GM12878 (cell line): ENCODE data around the gene MEMO1. TPM values are rescaled to one million over a fixed set of nuclear protein-coding genes. Genes with fewer than 3 reads are reported as not detected.

Experiments
- ESRRA ChIP-seq: IDR thresholded peaks from 2 replicates; pipeline ENCODE4 v1.6.1; 2012; ENCODE audit warnings: mild to moderate bottlenecking, low read length, improper control_type of control experiment
- KAT2A ChIP-seq: conservative IDR thresholded peaks from 2 replicates; pipeline ENCODE4 v1.6.1; 2011; ENCODE audit warnings: low read depth, low read length; ENCODE audit not compliant: control insufficient read depth
- LARP7 ChIP-seq: fragments of 450-650 bp; IDR thresholded peaks from 2 replicates; pipeline ENCODE4 v1.6.1; 2017; ENCODE audit warnings: mild to moderate bottlenecking
- PAX5 ChIP-seq: IDR thresholded peaks from 2 replicates; pipeline ENCODE4 v1.6.1; 2011; ENCODE audit warnings: low read depth, low read length, borderline replicate concordance
- TCF7 ChIP-seq: IDR thresholded peaks from 2 replicates; pipeline ENCODE4 v1.6.1; 2014; ENCODE audit warnings: antibody characterized with exemption, borderline replicate concordance
- YY1 ChIP-seq: IDR thresholded peaks from 2 replicates; pipeline ENCODE4 v1.6.1; 2011; ENCODE audit warnings: low read depth, mild to moderate bottlenecking, low read length
- polyA plus RNA-seq, 11 experiments: library from polyadenylated mRNA; depleted of rRNA in 4 of 11; unstranded in 6 of 11; stranded (reverse) in 5 of 11; fragments of >200 nt; fragmentation: Nextera tagmentation in 4 of 11; fragmentation: Illumina TruSeq in 1 of 11; extraction: Ambion mirVana in 4 of 11; extraction: Trizol in 1 of 11; gene quantifications; 1 replicate in 1 of 11; 2 replicates in 10 of 11; pipeline versions ENCODE4 v1.2.1 to v1.2.3, GENCODE V29; 2011 to 2016; ENCODE audit warnings: inconsistent platforms in 2 of 11, missing spikeins in 2 of 11, low read depth in 1 of 11
- total RNA-seq, 4 experiments: library from RNA; depleted of rRNA in 3 of 4; stranded (reverse); fragments of >200 nt in 3 of 4; fragmentation: Illumina TruSeq in 1 of 4; extraction: Trizol in 1 of 4; gene quantifications; 2 replicates each; pipeline versions ENCODE4 v1.2.1 to v1.2.3, GENCODE V29; 2013 to 2021
- TF ChIP-seq, protein P1 (sequence below): fragments of 450-650 bp; IDR thresholded peaks from 2 replicates; pipeline ENCODE4 v1.6.1; 2016; ENCODE audit warnings: mild to moderate bottlenecking, moderate library complexity, borderline replicate concordance
- TF ChIP-seq, protein P2 (sequence below): IDR thresholded peaks from 2 replicates; pipeline ENCODE4 v1.6.1; 2011; ENCODE audit warnings: mild to moderate bottlenecking, low read depth, low read length, moderate library complexity; ENCODE audit not compliant: insufficient replicate concordance
- TF ChIP-seq, protein P3 (sequence below): fragments of 450-650 bp; IDR thresholded peaks from 2 replicates; pipeline ENCODE4 v1.6.1; 2017; ENCODE audit warnings: mild to moderate bottlenecking, moderate library complexity

Gene MEMO1
- total and polyA plus RNA-seq, 10 of the 15 experiments (the other 5 are each of a cell fraction or from before 2014, with no cell fraction given): 39.8 to 99.1 (median 72.2) TPM

- TF ChIP-seq, protein P1, sequence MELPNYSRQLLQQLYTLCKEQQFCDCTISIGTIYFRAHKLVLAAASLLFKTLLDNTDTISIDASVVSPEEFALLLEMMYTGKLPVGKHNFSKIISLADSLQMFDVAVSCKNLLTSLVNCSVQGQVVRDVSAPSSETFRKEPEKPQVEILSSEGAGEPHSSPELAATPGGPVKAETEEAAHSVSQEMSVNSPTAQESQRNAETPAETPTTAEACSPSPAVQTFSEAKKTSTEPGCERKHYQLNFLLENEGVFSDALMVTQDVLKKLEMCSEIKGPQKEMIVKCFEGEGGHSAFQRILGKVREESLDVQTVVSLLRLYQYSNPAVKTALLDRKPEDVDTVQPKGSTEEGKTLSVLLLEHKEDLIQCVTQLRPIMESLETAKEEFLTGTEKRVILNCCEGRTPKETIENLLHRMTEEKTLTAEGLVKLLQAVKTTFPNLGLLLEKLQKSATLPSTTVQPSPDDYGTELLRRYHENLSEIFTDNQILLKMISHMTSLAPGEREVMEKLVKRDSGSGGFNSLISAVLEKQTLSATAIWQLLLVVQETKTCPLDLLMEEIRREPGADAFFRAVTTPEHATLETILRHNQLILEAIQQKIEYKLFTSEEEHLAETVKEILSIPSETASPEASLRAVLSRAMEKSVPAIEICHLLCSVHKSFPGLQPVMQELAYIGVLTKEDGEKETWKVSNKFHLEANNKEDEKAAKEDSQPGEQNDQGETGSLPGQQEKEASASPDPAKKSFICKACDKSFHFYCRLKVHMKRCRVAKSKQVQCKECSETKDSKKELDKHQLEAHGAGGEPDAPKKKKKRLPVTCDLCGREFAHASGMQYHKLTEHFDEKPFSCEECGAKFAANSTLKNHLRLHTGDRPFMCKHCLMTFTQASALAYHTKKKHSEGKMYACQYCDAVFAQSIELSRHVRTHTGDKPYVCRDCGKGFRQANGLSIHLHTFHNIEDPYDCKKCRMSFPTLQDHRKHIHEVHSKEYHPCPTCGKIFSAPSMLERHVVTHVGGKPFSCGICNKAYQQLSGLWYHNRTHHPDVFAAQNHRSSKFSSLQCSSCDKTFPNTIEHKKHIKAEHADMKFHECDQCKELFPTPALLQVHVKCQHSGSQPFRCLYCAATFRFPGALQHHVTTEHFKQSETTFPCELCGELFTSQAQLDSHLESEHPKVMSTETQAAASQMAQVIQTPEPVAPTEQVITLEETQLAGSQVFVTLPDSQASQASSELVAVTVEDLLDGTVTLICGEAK: no peak
- TF ChIP-seq TCF7 (no peak), LARP7 (no peak), ESRRA (no peak), KAT2A (no peak), PAX5 (no peak), YY1 (no peak)
- TF ChIP-seq, protein P2, sequence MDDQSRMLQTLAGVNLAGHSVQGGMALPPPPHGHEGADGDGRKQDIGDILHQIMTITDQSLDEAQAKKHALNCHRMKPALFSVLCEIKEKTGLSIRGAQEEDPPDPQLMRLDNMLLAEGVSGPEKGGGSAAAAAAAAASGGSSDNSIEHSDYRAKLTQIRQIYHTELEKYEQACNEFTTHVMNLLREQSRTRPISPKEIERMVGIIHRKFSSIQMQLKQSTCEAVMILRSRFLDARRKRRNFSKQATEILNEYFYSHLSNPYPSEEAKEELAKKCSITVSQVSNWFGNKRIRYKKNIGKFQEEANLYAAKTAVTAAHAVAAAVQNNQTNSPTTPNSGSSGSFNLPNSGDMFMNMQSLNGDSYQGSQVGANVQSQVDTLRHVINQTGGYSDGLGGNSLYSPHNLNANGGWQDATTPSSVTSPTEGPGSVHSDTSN: no peak
- TF ChIP-seq, protein P3, sequence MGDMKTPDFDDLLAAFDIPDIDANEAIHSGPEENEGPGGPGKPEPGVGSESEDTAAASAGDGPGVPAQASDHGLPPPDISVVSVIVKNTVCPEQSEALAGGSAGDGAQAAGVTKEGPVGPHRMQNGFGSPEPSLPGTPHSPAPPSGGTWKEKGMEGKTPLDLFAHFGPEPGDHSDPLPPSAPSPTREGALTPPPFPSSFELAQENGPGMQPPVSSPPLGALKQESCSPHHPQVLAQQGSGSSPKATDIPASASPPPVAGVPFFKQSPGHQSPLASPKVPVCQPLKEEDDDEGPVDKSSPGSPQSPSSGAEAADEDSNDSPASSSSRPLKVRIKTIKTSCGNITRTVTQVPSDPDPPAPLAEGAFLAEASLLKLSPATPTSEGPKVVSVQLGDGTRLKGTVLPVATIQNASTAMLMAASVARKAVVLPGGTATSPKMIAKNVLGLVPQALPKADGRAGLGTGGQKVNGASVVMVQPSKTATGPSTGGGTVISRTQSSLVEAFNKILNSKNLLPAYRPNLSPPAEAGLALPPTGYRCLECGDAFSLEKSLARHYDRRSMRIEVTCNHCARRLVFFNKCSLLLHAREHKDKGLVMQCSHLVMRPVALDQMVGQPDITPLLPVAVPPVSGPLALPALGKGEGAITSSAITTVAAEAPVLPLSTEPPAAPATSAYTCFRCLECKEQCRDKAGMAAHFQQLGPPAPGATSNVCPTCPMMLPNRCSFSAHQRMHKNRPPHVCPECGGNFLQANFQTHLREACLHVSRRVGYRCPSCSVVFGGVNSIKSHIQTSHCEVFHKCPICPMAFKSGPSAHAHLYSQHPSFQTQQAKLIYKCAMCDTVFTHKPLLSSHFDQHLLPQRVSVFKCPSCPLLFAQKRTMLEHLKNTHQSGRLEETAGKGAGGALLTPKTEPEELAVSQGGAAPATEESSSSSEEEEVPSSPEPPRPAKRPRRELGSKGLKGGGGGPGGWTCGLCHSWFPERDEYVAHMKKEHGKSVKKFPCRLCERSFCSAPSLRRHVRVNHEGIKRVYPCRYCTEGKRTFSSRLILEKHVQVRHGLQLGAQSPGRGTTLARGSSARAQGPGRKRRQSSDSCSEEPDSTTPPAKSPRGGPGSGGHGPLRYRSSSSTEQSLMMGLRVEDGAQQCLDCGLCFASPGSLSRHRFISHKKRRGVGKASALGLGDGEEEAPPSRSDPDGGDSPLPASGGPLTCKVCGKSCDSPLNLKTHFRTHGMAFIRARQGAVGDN: no peak
Measured at GRCh38 chr2:31822587-31822986, 188.2 kb downstream of the MEMO1 start (continued).

Other genes with a start within 250 kb of the MEMO1 start
- gene DPY30, start 28.8 kb upstream of the MEMO1 start, total RNA-seq (2014; rRNA removed): 45.8 and 55.9 TPM in 2 replicates
- gene DPY30, start 28.8 kb upstream of the MEMO1 start, total RNA-seq (2014; rRNA removed; fragmentation: Illumina TruSeq; extraction: Trizol): 65.3 and 68.6 TPM in 2 replicates
- 50.3 and 55.9 TPM in 2 replicates for gene DPY30, start 28.8 kb upstream of the MEMO1 start, total RNA-seq (2021)
- 95.0 and 148 TPM in 2 replicates for gene DPY30, start 28.8 kb upstream of the MEMO1 start, polyA plus RNA-seq (2011; rRNA removed)
- 83.4 and 103 TPM in 2 replicates for gene DPY30, start 28.8 kb upstream of the MEMO1 start, polyA plus RNA-seq (2014; fragmentation: Illumina TruSeq; extraction: Trizol)
- 100 to 1,000 TPM; 287 to 307 TPM for gene DPY30, start 28.8 kb upstream of the MEMO1 start, polyA plus RNA-seq (2014; fragmentation: Nextera tagmentation; extraction: Ambion mirVana)
- 49.9 and 63.9 TPM in 2 replicates for gene DPY30, start 28.8 kb upstream of the MEMO1 start, polyA plus RNA-seq (2014; rRNA removed)
- gene DPY30, start 28.8 kb upstream of the MEMO1 start, polyA plus RNA-seq (2016; fragmentation: Nextera tagmentation; extraction: Ambion mirVana): 100 to 1,000 TPM; 149 to 161 TPM
- gene SPAST, start 52.5 kb upstream of the MEMO1 start, total RNA-seq (2014; rRNA removed): 14.3 and 16.9 TPM in 2 replicates
- gene SPAST, start 52.5 kb upstream of the MEMO1 start, total RNA-seq (2014; rRNA removed; fragmentation: Illumina TruSeq; extraction: Trizol): 18.0 and 21.3 TPM in 2 replicates
- 13.9 and 16.0 TPM in 2 replicates for gene SPAST, start 52.5 kb upstream of the MEMO1 start, total RNA-seq (2021)
- 10.9 and 17.9 TPM in 2 replicates for gene SPAST, start 52.5 kb upstream of the MEMO1 start, polyA plus RNA-seq (2011; rRNA removed)
- 15.6 and 19.6 TPM in 2 replicates for gene SPAST, start 52.5 kb upstream of the MEMO1 start, polyA plus RNA-seq (2014; fragmentation: Illumina TruSeq; extraction: Trizol)
- 1 to 10 TPM; 4.3 to 8.4 TPM for gene SPAST, start 52.5 kb upstream of the MEMO1 start, polyA plus RNA-seq (2014; fragmentation: Nextera tagmentation; extraction: Ambion mirVana)
- 7.1 and 8.5 TPM in 2 replicates for gene SPAST, start 52.5 kb upstream of the MEMO1 start, polyA plus RNA-seq (2014; rRNA removed)
- gene SPAST, start 52.5 kb upstream of the MEMO1 start, polyA plus RNA-seq (2016; fragmentation: Nextera tagmentation; extraction: Ambion mirVana): 1 to 10 TPM; 7.7 to 9.1 TPM
- 15.6 and 20.4 TPM in 2 replicates for gene SLC30A6, start 154.9 kb upstream of the MEMO1 start, total RNA-seq (2014; rRNA removed)
- gene SLC30A6, start 154.9 kb upstream of the MEMO1 start, total RNA-seq (2014; rRNA removed; fragmentation: Illumina TruSeq; extraction: Trizol): 15.7 and 16.3 TPM in 2 replicates
- 15.3 and 15.4 TPM in 2 replicates for gene SLC30A6, start 154.9 kb upstream of the MEMO1 start, total RNA-seq (2021)
- gene SLC30A6, start 154.9 kb upstream of the MEMO1 start, polyA plus RNA-seq (2011; rRNA removed): 22.7 and 34.3 TPM in 2 replicates
- 15.6 and 18.9 TPM in 2 replicates for gene SLC30A6, start 154.9 kb upstream of the MEMO1 start, polyA plus RNA-seq (2014; fragmentation: Illumina TruSeq; extraction: Trizol)
- gene SLC30A6, start 154.9 kb upstream of the MEMO1 start, polyA plus RNA-seq (2014; fragmentation: Nextera tagmentation; extraction: Ambion mirVana): 1 to 10 TPM; 6.4 to 6.6 TPM
- 8.9 and 10.6 TPM in 2 replicates for gene SLC30A6, start 154.9 kb upstream of the MEMO1 start, polyA plus RNA-seq (2014; rRNA removed)
- gene SLC30A6, start 154.9 kb upstream of the MEMO1 start, polyA plus RNA-seq (2016; fragmentation: Nextera tagmentation; extraction: Ambion mirVana): 10 to 100 TPM; 15.6 to 17.8 TPM